Bronchial epithelial cell (primary cell): ENCODE measurements around the gene RAB21. TPM values are rescaled to one million over a fixed set of nuclear protein-coding genes. Genes with fewer than 3 reads are reported as not detected.

ENCODE experiments used
- DNase-seq: peaks from one replicate; pipeline ENCODE4 v3.0.0-alpha.2; 2010; ENCODE audit warnings: low read depth
- FAIRE-seq: peaks from 2 replicates; lab custom pipeline; 2011; peaks lifted over from hg19 to GRCh38; lab: Jason Lieb, UNC
- H3K27me3 ChIP-seq: 2 replicates; pipeline ENCODE4 v1.5.1; 2011; ENCODE audit warnings: low read length; ENCODE audit not compliant: control insufficient read depth, insufficient read depth
- H3K36me3 ChIP-seq: 2 replicates; pipeline ENCODE4 v1.5.1; 2011; ENCODE audit warnings: low read length; ENCODE audit not compliant: control insufficient read depth, insufficient read depth
- H3K4me3 ChIP-seq: 2 replicates; pipeline ENCODE4 v1.5.1; 2011; ENCODE audit warnings: mild to moderate bottlenecking, low read depth, low read length, control low read depth
- total RNA-seq: library from RNA; depleted of rRNA; stranded (reverse); fragments of >200 nt; gene quantifications from 2 replicates; pipeline ENCODE4 v1.2.1, GENCODE V29; 2014
- TF ChIP-seq, protein P1 (sequence below): IDR thresholded peaks from 2 replicates; pipeline ENCODE4 v1.5.1; 2011; ENCODE audit warnings: mild to moderate bottlenecking, moderate library complexity, low read length, control low read depth, inconsistent platforms; ENCODE audit not compliant: insufficient read depth, severe bottlenecking

The RAB21 gene
- total RNA-seq, 1 donor from 2014 or later = 27.9 TPM

DNA sequence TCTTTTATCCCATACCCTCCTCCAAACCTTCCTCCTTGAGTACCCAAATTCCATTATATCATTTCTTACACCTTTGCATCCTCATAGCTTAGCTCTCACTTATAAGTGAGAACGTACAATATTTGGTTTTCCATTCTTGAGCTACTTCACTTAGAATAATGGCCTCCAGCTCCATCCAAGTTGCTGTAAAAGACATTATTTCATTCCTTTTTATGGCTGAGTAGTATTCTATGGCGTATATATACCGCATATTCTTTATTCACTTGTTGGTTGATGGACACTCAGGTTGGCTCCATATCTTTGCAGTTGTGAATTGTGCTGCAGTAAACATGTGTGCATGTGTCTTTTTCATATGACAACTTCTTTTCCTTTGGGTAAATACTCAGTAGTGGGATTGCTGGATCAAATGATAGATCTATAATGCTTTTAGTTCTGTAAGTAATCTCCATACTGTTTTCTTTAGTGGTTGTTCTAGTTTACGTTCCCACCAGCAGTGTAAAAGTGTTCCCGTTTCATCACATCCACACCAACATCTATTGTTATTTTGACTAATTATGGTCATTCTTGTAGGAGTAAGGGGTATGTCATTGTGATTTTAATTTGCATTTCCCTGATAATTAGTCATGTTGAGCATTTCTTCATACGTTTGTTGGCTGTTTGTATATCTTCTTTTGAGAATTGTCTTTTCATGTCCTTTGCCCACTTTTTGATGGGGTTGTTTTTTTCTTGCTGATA is 10.1 kb downstream of the RAB21 start:
- DNase-seq = no peak
- H3K36me3 ChIP-seq = no peaks in the 10 kb centered on the region
- no peak for FAIRE-seq
- TF ChIP-seq, protein P1, sequence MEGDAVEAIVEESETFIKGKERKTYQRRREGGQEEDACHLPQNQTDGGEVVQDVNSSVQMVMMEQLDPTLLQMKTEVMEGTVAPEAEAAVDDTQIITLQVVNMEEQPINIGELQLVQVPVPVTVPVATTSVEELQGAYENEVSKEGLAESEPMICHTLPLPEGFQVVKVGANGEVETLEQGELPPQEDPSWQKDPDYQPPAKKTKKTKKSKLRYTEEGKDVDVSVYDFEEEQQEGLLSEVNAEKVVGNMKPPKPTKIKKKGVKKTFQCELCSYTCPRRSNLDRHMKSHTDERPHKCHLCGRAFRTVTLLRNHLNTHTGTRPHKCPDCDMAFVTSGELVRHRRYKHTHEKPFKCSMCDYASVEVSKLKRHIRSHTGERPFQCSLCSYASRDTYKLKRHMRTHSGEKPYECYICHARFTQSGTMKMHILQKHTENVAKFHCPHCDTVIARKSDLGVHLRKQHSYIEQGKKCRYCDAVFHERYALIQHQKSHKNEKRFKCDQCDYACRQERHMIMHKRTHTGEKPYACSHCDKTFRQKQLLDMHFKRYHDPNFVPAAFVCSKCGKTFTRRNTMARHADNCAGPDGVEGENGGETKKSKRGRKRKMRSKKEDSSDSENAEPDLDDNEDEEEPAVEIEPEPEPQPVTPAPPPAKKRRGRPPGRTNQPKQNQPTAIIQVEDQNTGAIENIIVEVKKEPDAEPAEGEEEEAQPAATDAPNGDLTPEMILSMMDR = no peak
- no peak overlapping the region for H3K4me3 ChIP-seq
- H3K27me3 ChIP-seq = no peaks in the 10 kb centered on the region

DNA sequence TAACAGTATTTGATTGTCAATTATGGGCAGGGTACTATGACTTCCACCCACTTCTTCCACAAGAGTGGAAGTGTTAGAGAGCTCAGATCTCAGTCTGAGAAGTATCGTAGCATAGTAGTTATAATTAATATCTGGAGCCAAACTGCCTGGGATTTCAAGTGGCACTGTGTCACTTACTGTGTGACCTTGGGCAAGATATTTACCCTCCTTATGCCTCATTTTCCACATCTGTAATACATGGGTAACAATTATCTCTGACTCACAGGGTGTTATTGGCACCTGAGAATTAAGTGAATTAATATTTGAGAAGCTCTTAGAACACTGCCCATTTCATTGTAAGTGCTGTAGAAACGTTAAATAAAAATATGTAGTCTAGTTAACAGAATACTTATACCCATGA is 11.5 kb downstream of the RAB21 start:
- no peak overlapping the region for H3K4me3 ChIP-seq
- no peak for FAIRE-seq
- DNase-seq = no peak
- TF ChIP-seq, protein P1 = no peak
- H3K27me3 ChIP-seq = no peaks in the 10 kb centered on the region
- peaks cover 3% of the 10 kb centered on the region for H3K36me3 ChIP-seq

DNA sequence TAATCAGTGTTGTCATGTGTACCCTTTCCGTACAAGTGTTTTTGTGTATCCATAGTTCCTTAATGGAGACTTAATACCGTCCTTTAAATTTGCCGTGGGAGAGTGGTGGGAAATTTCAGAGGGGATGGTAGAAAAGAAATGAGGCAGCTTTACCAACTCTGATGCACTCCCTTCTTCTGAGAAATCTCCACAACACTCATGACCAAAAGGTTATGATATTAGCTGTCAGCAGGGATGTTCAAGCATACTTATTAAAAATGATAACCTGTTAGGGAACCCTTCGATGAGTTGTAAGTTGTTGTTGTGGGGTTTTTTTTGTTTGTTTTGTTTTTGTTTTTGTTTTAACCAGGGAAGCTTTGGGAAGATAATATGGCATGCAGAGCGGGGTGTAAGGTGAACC is 12.5 kb downstream of the RAB21 start:
- H3K27me3 ChIP-seq = no peaks in the 10 kb centered on the region
- no peak for FAIRE-seq
- H3K36me3 ChIP-seq = peaks cover 4% of the 10 kb centered on the region
- TF ChIP-seq, protein P1 = no peak
- DNase-seq = no peak
- no peak overlapping the region for H3K4me3 ChIP-seq

DNA sequence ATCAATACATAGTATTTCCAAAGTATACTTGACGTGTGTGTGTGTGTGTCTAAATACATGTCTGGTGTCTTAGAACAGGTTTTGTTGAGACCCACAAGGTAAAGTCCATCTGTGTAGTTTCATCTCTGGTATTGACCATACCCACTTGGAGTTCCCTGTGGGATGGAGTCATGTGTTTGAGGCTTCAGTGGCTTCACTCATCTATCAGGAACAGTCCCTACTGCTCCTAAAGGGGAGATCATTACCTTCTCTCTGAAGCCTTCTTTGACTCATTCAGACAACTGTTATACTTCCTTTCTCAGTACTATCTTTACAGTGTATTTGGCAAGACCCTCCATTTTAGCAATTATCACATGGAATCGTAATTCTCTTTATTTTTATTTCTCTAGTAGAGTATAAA is 14.2 kb downstream of the RAB21 start:
- Histone ChIP-seq H3K27me3 (no peaks in the 10 kb centered on the region), H3K36me3 (peaks cover 6% of the 10 kb centered on the region), H3K4me3 (no peak overlapping the region)
- no peak for FAIRE-seq
- TF ChIP-seq, protein P1 = no peak
- DNase-seq = no peak

DNA sequence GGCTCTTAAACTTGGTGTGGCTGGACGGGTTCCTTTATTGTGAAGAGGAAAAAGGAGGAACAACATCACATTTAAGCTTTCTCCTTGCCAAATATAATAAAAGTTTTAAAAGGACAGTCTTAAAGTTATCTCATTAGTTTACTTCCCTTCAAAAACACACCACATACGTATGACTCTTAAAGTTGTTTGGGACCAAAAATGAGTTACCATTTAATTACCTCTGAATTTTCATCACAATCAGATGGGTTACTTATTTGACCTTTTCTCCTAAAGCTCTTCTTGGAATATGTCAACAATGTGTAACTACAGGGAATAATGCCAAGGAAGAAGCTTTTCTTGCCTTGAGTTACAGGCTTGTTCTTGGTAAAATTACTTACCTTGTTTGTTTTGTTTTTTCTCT is 16.4 kb downstream of the RAB21 start:
- no peak for FAIRE-seq

More for the DNA sequence above, 16.4 kb downstream of the RAB21 start:
- TF ChIP-seq, protein P1 = no peak
- no peak for DNase-seq
- Histone ChIP-seq H3K4me3 (no peak overlapping the region), H3K36me3 (peaks cover 9% of the 10 kb centered on the region), H3K27me3 (no peaks in the 10 kb centered on the region)
